MCF 10A (cell line): Measurements from ENCODE around the gene PAK3. TPM values are rescaled to one million over a fixed set of nuclear protein-coding genes. Genes with fewer than 3 reads are reported as not detected.

Source experiments
- BruUV-seq: library from RNA; stranded (reverse); fragments of 400-500 nt; replicated peaks from 2 replicates; lab custom pipeline; 2021; lab: Mats Ljungman, UMichigan
- CTCF ChIA-PET: fragments of 300-600 bp; sonication (Branson Sonifier 250); formaldehyde crosslinking; extraction: SDS; loops from one replicate; lab custom pipeline; 2021; ENCODE audit warnings: antibody characterized with exemption, inconsistent platforms; lab: Yijun Ruan, JAX
- POLR2A ChIA-PET: fragments of 300-600, 350-650 bp; sonication (Branson Sonifier 250); formaldehyde crosslinking; extraction: SDS; loops from one replicate; lab custom pipeline; 2020; ENCODE audit warnings: antibody characterized with exemption, inconsistent platforms; lab: Yijun Ruan, JAX
- DNase-seq: peaks from one replicate; pipeline ENCODE4 v3.0.0-alpha.2; 2018; ENCODE audit not compliant: unreplicated experiment
- H3K27ac Mint-ChIP-seq: one replicate; pipeline ENCODE4 v1.8.0; 2022; ENCODE audit warnings: mild to moderate bottlenecking, low read depth, mixed read lengths; ENCODE audit not compliant: unreplicated experiment
- H3K27me3 Mint-ChIP-seq: one replicate; pipeline ENCODE4 v1.8.0; 2022; ENCODE audit warnings: mixed read lengths; ENCODE audit not compliant: insufficient read depth, unreplicated experiment
- H3K36me3 Mint-ChIP-seq: one replicate; pipeline ENCODE4 v1.8.0; 2022; ENCODE audit warnings: mild to moderate bottlenecking, moderate library complexity, mixed read lengths; ENCODE audit not compliant: insufficient read depth, unreplicated experiment
- H3K4me1 Mint-ChIP-seq: one replicate; pipeline ENCODE4 v1.8.0; 2022; ENCODE audit warnings: mixed read lengths; ENCODE audit not compliant: insufficient read depth, unreplicated experiment
- H3K4me3 Mint-ChIP-seq: one replicate; pipeline ENCODE4 v1.8.0; 2022; ENCODE audit warnings: mild to moderate bottlenecking, moderate library complexity, mixed read lengths; ENCODE audit not compliant: unreplicated experiment
- H3K9me3 Mint-ChIP-seq: one replicate; pipeline ENCODE4 v1.8.0; 2022; ENCODE audit warnings: mixed read lengths; ENCODE audit not compliant: unreplicated experiment
- intact Hi-C: fragments of 100-400 bp; cut with micrococcal nuclease; formaldehyde crosslinking; loops from 2 replicates; pipeline ENCODE4 v1.14.1; 2022
- total RNA-seq: library from RNA; stranded (reverse); gene quantifications from 2 replicates; pipeline ENCODE4 v1.2.3, GENCODE V29; 2022
- TF ChIP-seq, protein P1 (sequence below): fragments of 200-600 bp; IDR thresholded peaks from one replicate; pipeline ENCODE4 v1.8.0; 2022; ENCODE audit warnings: antibody characterized with exemption, mild to moderate bottlenecking; ENCODE audit not compliant: unreplicated experiment

PAK3 gene
- total RNA-seq, 1 experiment from 2014 or later, result 8.5 TPM

DNA sequence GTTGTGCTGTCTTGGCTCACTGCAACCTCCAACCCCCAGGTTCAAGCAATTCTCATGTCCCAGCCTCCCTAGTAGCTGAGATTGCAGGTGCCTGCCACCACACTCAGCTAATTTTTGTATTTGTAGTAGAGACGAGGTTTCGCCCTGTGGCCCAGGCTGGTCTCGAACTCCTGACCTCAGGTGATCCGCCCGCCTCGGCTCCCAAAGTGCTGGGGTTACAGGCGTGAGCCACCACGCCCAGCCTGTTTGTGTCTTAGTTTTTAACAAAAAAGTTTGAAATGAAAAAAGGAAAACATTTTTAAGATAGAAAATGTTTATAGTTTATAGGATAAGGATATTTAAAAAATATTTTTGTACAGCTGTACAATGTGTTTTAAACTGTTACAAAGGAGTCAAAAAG lies 111.9 kb downstream of the PAK3 start:
- no TSS peak for BruUV-seq
- Mint-ChIP-seq H3K4me1 (no peaks in the 10 kb centered on the region), H3K9me3 (no peaks in the 10 kb centered on the region), H3K36me3 (peaks cover 11% of the 10 kb centered on the region), H3K27ac (no peak overlapping the region), H3K27me3 (peaks cover 64% of the 10 kb centered on the region), H3K4me3 (no peak overlapping the region)
- intact Hi-C loops, result no loop called here
- TF ChIP-seq, protein P1, sequence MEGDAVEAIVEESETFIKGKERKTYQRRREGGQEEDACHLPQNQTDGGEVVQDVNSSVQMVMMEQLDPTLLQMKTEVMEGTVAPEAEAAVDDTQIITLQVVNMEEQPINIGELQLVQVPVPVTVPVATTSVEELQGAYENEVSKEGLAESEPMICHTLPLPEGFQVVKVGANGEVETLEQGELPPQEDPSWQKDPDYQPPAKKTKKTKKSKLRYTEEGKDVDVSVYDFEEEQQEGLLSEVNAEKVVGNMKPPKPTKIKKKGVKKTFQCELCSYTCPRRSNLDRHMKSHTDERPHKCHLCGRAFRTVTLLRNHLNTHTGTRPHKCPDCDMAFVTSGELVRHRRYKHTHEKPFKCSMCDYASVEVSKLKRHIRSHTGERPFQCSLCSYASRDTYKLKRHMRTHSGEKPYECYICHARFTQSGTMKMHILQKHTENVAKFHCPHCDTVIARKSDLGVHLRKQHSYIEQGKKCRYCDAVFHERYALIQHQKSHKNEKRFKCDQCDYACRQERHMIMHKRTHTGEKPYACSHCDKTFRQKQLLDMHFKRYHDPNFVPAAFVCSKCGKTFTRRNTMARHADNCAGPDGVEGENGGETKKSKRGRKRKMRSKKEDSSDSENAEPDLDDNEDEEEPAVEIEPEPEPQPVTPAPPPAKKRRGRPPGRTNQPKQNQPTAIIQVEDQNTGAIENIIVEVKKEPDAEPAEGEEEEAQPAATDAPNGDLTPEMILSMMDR, result no peak
- DNase-seq, result no peak
- ChIA-PET POLR2A (no interaction called here), CTCF (no interaction called here)

DNA sequence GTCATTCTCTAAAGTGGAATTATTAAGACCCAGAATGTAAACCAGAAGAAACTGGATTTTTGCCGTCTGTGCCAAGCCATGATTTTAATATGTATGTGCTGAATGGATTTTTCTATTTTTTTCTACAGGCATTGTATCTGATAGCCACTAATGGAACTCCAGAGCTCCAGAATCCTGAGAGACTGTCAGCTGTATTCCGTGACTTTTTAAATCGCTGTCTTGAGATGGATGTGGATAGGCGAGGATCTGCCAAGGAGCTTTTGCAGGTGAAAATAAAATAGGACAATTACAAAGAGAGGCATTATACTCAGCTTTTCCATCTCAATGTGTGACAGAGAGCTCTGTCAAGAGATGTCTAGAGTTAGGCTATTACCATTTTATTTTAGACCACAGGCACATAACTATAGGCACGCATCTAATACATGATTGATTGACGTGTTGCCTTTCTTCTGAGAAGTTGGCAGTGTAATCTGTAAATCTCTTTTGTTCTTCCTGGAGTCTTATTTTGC lies 120.4 kb downstream of the PAK3 start:
- Mint-ChIP-seq H3K4me3 (no peak overlapping the region), H3K9me3 (no peaks in the 10 kb centered on the region), H3K27me3 (peaks cover 90% of the 10 kb centered on the region), H3K27ac (no peak overlapping the region), H3K36me3 (peaks cover 34% of the 10 kb centered on the region), H3K4me1 (no peaks in the 10 kb centered on the region)
- intact Hi-C loops, result no loop called here
- no peak for DNase-seq
- CTCF ChIA-PET, result no interaction called here
- no TSS peak for BruUV-seq
- POLR2A ChIA-PET, result no interaction called here
- TF ChIP-seq, protein P1, result no peak

DNA sequence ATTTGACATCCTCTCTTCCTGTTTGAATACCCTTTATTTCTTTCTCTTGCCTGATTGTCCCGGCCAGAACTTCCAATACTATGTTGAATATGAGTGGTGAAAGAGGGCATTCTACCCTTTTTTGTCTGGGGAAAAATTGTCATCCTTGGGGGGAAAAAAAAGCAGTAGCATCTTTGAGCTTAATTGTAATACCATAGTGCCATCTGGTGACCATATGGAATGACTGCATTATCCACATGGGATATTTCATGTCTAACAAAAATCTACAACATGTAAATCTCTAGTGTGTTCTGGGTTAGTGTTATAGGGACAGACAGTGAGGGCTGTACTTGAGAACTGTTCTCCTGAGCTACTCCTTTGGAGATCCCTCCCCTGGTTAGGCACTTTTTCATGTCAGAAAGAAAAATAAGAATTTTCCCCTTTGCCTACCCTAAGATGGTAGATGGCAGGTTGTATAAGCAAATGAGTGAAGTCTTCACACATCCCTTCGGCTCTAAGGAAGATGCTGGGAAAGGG lies 148.3 kb downstream of the PAK3 start:
- CTCF ChIA-PET, result interaction anchor here (0.5 to 3.7 kb wide), 32 partner anchors 9 to 1111 kb away, joined by 3 to 31 read pairs (median 4); no protein-coding TSS in a partner anchor
- DNase-seq, result peak; percentile 31
- Mint-ChIP-seq H3K27ac (no peak overlapping the region), H3K4me1 (no peaks in the 10 kb centered on the region), H3K4me3 (no peak overlapping the region), H3K27me3 (peaks cover 100% of the 10 kb centered on the region), H3K36me3 (no peaks in the 10 kb centered on the region), H3K9me3 (no peaks in the 10 kb centered on the region)
- intact Hi-C loops, result loop anchor here (1.0 to 5.0 kb wide), 5 partner anchors 80 to 1082 kb away; no protein-coding TSS in a partner anchor
- BruUV-seq, result no TSS peak
- TF ChIP-seq, protein P1, result peak; percentile 66
- POLR2A ChIA-PET, result interaction anchor here (0.7 to 1.0 kb wide), 4 partner anchors 9 to 1025 kb away, joined by 3 to 4 read pairs (median 4); no protein-coding TSS in a partner anchor

DNA sequence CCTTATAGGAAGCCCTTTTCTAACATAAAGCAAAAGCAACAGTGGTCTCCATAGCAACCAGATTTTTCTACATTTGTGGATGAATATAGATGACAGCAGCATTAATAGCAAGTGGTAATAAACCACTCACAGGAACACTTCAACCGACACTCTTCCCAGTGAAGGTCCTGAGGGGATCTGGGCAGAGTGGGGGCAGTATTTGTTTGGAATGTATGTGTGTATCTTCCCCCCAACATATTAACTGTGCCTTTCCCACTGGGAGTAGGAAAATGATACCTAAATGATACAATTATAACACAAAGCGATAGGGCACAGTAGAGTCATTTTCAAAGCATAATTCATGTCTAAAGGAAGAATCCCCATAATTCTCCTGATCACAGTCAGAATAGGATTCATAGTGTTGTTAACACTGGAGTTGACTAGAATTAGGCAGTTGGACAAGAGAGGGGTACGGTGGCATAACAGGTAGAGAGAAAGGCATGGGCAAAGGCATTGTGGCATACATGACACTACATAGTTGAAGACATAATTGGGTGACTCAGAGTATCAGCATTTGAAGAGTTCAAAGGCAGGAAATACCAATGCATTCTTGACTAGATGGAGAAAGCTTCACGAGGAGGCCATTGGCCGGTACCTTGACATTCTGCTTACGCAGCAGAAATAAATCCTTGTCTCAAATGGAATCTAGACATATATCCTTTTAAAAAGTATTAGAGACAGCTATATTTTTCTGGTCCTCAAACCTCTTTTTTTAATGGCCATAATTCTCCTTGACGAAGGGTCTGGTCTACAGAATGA lies 159.1 kb downstream of the PAK3 start:
- Mint-ChIP-seq H3K27ac (no peak overlapping the region), H3K4me3 (no peak overlapping the region), H3K27me3 (peaks cover 59% of the 10 kb centered on the region), H3K36me3 (no peaks in the 10 kb centered on the region), H3K9me3 (peaks cover 7% of the 10 kb centered on the region), H3K4me1 (no peaks in the 10 kb centered on the region)
- BruUV-seq, result no TSS peak
- ChIA-PET POLR2A (no interaction called here), CTCF (no interaction called here)
- TF ChIP-seq, protein P1, result no peak
- peak; percentile 15 for DNase-seq
- intact Hi-C loops, result no loop called here
